HG03442 (cell line): ENCODE results near the gene MYO9B.

ENCODE experiments used
- ATAC-seq: cut with Tn5 transposase; IDR thresholded peaks from one replicate; pipeline ENCODE4 v1.9.1; 2021; ENCODE audit warnings: mild to moderate bottlenecking, moderate library complexity; ENCODE audit not compliant: unreplicated experiment

MYO9B gene

GRCh38 chr19:17061205-17061604, 14.4 kb upstream of the MYO9B start:
- ATAC-seq, result no peak

- no peak for ATAC-seq
Measured at GRCh38 chr19:17061691-17062090, 13.9 kb upstream of the MYO9B start.

- ATAC-seq, result no peak
Measured at GRCh38 chr19:17063428-17063827, 12.1 kb upstream of the MYO9B start.

GRCh38 chr19:17069193-17069592, 6.4 kb upstream of the MYO9B start:
- ATAC-seq, result no peak

- ATAC-seq, result no peak
Measured at GRCh38 chr19:17070421-17070820, 5.2 kb upstream of the MYO9B start.

GRCh38 chr19:17070912-17071311, 4.7 kb upstream of the MYO9B start:
- no peak for ATAC-seq

GRCh38 chr19:17073869-17074633, 1.5 kb upstream of the MYO9B start:
- no peak for ATAC-seq

GRCh38 chr19:17074634-17075034, 943 bp upstream of the MYO9B start:
- ATAC-seq, result no peak

GRCh38 chr19:17075864-17076542, 426 bp downstream of the MYO9B start:
- ATAC-seq, result no peak

GRCh38 chr19:17076543-17076991, 990 bp downstream of the MYO9B start:
- ATAC-seq, result no peak

- ATAC-seq, result no peak
Measured at GRCh38 chr19:17077447-17078028, 2.0 kb downstream of the MYO9B start.

- no peak for ATAC-seq
Measured at GRCh38 chr19:17078036-17078919, 2.7 kb downstream of the MYO9B start.

GRCh38 chr19:17078920-17079709, 3.5 kb downstream of the MYO9B start:
- no peak for ATAC-seq

- ATAC-seq, result peak; percentile 36
Measured at GRCh38 chr19:17079710-17080439, 4.3 kb downstream of the MYO9B start.

GRCh38 chr19:17080440-17080801, 4.8 kb downstream of the MYO9B start:
- no peak for ATAC-seq

GRCh38 chr19:17081672-17082630, 6.4 kb downstream of the MYO9B start:
- ATAC-seq, result no peak

- ATAC-seq, result no peak
Measured at GRCh38 chr19:17086120-17086519, 10.5 kb downstream of the MYO9B start.

- no peak for ATAC-seq
Measured at GRCh38 chr19:17086834-17087233, 11.3 kb downstream of the MYO9B start.

GRCh38 chr19:17088552-17088951, 13.0 kb downstream of the MYO9B start:
- no peak for ATAC-seq
